ENCODE measurements around the gene NR3C2.

The NR3C2 gene

GRCh38 chr4:148068065-148068911, 373.9 kb downstream of the NR3C2 start:
- DNase-seq: no peak

GRCh38 chr4:148067301-148067916, 374.8 kb downstream of the NR3C2 start:
- no peak for DNase-seq

- no peak for DNase-seq
Measured at GRCh38 chr4:148065075-148065474, 377.1 kb downstream of the NR3C2 start.

- DNase-seq: no peak
Measured at GRCh38 chr4:148064451-148064850, 377.8 kb downstream of the NR3C2 start.

GRCh38 chr4:148062301-148062950, 379.8 kb downstream of the NR3C2 start:
- no peak for DNase-seq

GRCh38 chr4:148061795-148062194, 380.4 kb downstream of the NR3C2 start:
- no peak for DNase-seq

GRCh38 chr4:148061141-148061481, 381.1 kb downstream of the NR3C2 start:
- no peak for DNase-seq

- DNase-seq: peak in 1 of 2 experiments; percentile 33
Measured at GRCh38 chr4:148060264-148061140, 381.7 kb downstream of the NR3C2 start.

- DNase-seq: no peak
Measured at GRCh38 chr4:148059617-148060180, 382.5 kb downstream of the NR3C2 start.

GRCh38 chr4:148057984-148058859, 384.0 kb downstream of the NR3C2 start:
- no peak for DNase-seq

GRCh38 chr4:148057516-148057915, 384.7 kb downstream of the NR3C2 start:
- DNase-seq: no peak

GRCh38 chr4:148056879-148057278, 385.3 kb downstream of the NR3C2 start:
- DNase-seq: peak; percentile 70 to 79

GRCh38 chr4:148055844-148056243, 386.4 kb downstream of the NR3C2 start:
- no peak for DNase-seq

- no peak for DNase-seq
Measured at GRCh38 chr4:148054275-148054674, 387.9 kb downstream of the NR3C2 start.

- no peak for DNase-seq
Measured at GRCh38 chr4:148053298-148054003, 388.8 kb downstream of the NR3C2 start.

- no peak for DNase-seq
Measured at GRCh38 chr4:148052448-148052847, 389.8 kb downstream of the NR3C2 start.

- DNase-seq: no peak
Measured at GRCh38 chr4:148051403-148051802, 390.8 kb downstream of the NR3C2 start.

GRCh38 chr4:148048598-148048997, 393.6 kb downstream of the NR3C2 start:
- no peak for DNase-seq

GRCh38 chr4:148044912-148045352, 397.3 kb downstream of the NR3C2 start:
- no peak for DNase-seq

GRCh38 chr4:148044089-148044911, 397.9 kb downstream of the NR3C2 start:
- DNase-seq: no peak
